GM18951 (cell line): ENCODE measurements around the gene SAT1.
"Not testable (repeated sequence)": the region's sequence is repeated elsewhere in the genome, so short reads cannot be mapped to it uniquely, and the experiment has no call there.

ENCODE experiments used
- POLR2A ChIP-seq: IDR thresholded peaks from 4 replicates; pipeline ENCODE4 v1.6.1; 2011; ENCODE audit warnings: mild to moderate bottlenecking; ENCODE audit not compliant: insufficient read length, insufficient read depth; ENCODE audit errors: extremely low read depth
- in situ Hi-C: fragments of 300-500 bp; cut with MboI; formaldehyde crosslinking; loops from one replicate; pipeline ENCODE4 v1.12.0; 2022; ENCODE audit warnings: low sequenced_read_pairs, mixed read lengths, inconsistent platforms; ENCODE audit not compliant: unreplicated experiment

SAT1 gene

DNA sequence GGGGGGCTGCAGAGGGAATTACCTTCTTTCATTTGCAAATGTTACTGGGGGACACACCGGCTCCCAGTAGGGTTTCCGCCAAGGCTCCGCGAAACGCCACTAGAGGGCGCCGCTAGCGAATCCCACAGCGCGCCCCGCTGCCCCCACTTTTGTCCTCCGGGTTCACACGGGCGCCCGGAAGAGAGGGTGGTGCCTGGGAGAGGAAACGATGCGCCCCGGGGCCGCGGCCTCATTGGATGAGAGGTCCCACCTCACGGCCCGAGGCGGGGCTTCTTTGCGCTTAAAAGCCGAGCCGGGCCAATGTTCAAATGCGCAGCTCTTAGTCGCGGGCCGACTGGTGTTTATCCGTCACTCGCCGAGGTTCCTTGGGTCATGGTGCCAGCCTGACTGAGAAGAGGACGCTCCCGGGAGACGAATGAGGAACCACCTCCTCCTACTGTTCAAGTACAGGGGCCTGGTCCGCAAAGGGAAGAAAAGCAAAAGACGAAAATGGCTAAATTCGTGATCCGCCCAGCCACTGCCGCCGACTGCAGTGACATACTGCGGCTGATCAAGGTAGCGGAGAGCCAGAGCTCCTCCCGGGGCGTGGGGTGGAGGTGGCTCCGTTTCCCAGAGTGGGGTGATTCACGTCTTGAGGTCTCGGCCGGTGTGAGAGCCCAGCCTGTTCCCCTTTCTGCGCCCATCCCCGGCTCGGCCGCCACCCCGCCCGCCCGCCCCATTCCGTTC is at the start of gene SAT1:
SAT1 (plus strand) TSS at position 311 of the 726 bp plus-strand sequence; CDS start at position 490, 179 bp downstream.
- in situ Hi-C loops: no loop called here
- peak; percentile 100 for TF ChIP-seq POLR2A

DNA sequence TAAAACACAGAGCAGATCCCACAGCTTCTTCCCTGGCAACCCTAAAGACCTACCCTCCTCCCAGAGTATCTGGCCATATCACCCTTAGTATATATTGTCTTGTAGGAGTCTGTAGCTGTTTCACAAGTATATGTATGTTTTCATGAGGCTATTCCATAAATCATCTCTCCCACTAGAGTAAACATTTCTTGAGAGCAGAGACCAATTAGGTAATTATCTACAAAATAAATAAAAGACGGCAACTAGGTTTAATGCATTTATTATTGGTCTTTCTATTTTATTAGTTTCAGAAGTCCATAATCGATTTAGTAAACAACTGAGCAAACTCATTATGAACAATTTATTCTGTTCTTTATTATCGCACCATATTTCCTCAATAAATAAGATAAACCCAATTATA is 46.9 kb upstream of the SAT1 start:
- TF ChIP-seq POLR2A: no peak
- in situ Hi-C loops: no loop called here

GRCh38 chrX:23737413-23737812 is 45.6 kb upstream of the SAT1 start:
- TF ChIP-seq POLR2A: no peak
- in situ Hi-C loops: no loop called here

- in situ Hi-C loops: no loop called here
- no peak for TF ChIP-seq POLR2A
These were observed 40.7 kb upstream of the SAT1 start for GRCh38 chrX:23742174-23742696.

- TF ChIP-seq POLR2A: peak; percentile 65
- in situ Hi-C loops: no loop called here
These were observed 40.0 kb upstream of the SAT1 start, which contains the start of gene ACOT9 for GRCh38 chrX:23742697-23743622. TSS of gene ACOT9 (minus strand) at chrX:23743276. CDS start at chrX:23743144, 132 bp downstream.

GRCh38 chrX:23743623-23743971 is 39.4 kb upstream of the SAT1 start:
- in situ Hi-C loops: not testable (repeated sequence)

DNA sequence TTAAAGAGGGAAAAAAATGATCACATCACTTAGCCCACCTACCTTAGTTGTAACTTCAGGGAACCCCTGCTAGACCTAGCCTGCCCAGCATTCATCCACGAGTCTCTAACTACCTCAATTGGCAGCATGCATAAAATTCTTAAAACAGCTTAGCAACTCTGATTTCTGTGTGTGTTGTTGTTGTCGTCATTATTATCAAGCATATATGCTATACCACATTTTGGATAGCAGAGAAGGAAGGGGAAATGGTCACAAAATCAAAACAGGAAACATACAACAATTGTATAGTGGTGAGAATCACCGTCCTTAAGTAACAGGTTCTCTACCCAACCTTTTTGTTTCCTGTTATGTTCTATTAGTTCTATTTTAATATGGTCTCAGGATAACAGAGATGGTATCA is 37.2 kb upstream of the SAT1 start:
- in situ Hi-C loops: no loop called here
- TF ChIP-seq POLR2A: no peak

GRCh38 chrX:23749129-23749528 is 33.8 kb upstream of the SAT1 start:
- TF ChIP-seq POLR2A: no peak
- in situ Hi-C loops: no loop called here

- in situ Hi-C loops: no loop called here
- no peak for TF ChIP-seq POLR2A
These were observed 33.4 kb upstream of the SAT1 start for GRCh38 chrX:23749576-23749975.

GRCh38 chrX:23752740-23753415 is 30.1 kb upstream of the SAT1 start:
- no peak for TF ChIP-seq POLR2A
- in situ Hi-C loops: no loop called here

- in situ Hi-C loops: no loop called here
- no peak for TF ChIP-seq POLR2A
These were observed 28.3 kb upstream of the SAT1 start for GRCh38 chrX:23754664-23755063.

DNA sequence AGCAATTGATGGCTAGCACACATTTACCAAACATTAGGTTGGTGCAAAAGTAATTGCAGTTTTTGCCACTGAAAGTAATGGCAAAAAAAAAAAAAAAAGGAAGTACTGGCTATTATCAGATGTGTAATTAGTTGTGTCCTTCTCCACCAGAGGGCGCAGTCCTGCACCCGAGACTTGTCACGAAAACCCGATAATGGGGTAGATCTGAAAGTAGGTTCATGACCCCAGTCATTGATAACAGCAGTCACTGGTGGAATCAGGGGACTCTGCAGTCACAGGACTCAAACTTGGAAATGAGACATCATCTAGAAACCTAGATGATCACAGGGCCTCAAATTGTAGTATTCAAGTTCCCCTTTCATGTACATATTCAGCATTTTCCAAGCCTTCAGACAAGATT is 26.8 kb upstream of the SAT1 start:
- TF ChIP-seq POLR2A: no peak
- in situ Hi-C loops: no loop called here

- no peak for TF ChIP-seq POLR2A
- in situ Hi-C loops: no loop called here
These were observed 23.2 kb upstream of the SAT1 start for GRCh38 chrX:23759821-23760220.
